SK-N-SH (cell line): Measurements from ENCODE around the gene CCDC6. TPM values are rescaled to one million over a fixed set of nuclear protein-coding genes. Genes with fewer than 3 reads are reported as not detected.
A peak's percentile ranks its signal among the peaks of the same experiment; 100 is the strongest.

Experiments
- CTCF ChIA-PET: fragments of 300-600, 350-600 bp; formaldehyde crosslinking; extraction: SDS; loops from one replicate; lab custom pipeline; 2021; lab: Yijun Ruan, JAX
- POLR2A ChIA-PET: fragments of 350-600 bp; sonication (Branson Sonifier 250); formaldehyde crosslinking; extraction: SDS; loops from one replicate; lab custom pipeline; 2020; ENCODE audit warnings: antibody characterized with exemption, inconsistent platforms; lab: Yijun Ruan, JAX
- DNase-seq: peaks from one replicate; pipeline ENCODE4 v3.0.0; 2012
- H2AFZ ChIP-seq: fragments of 200-600 bp; sonication (generic); 2 replicates; pipeline ENCODE4 v1.8.1; 2016; ENCODE audit warnings: antibody characterized with exemption, mild to moderate bottlenecking, low read depth
- H3F3A ChIP-seq: fragments of 200-600 bp; sonication (generic); replicated peaks from 2 replicates; pipeline ENCODE3; 2016; ENCODE audit warnings: antibody characterized with exemption, mild to moderate bottlenecking; ENCODE audit not compliant: insufficient read depth
- H3K27ac ChIP-seq, 2 experiments: fragments of 200-500 bp in 1 of 2; fragments of 200-600 bp in 1 of 2; sonication (Bioruptor generic) in 1 of 2; sonication (generic), shearing (Covaris generic) in 1 of 2; 2 replicates each; pipeline versions ENCODE4 v1.5.1 to v1.6.1; 2014 to 2016; ENCODE audit warnings: low read depth in 2 of 2, inconsistent platforms in 1 of 2, low read length in 1 of 2, mild to moderate bottlenecking in 1 of 2, mixed read lengths in 1 of 2
- H3K27me3 ChIP-seq: fragments of 200-600 bp; sonication (generic), shearing (Covaris generic); 2 replicates; pipeline ENCODE4 v1.6.1; 2016; ENCODE audit warnings: mixed run types; ENCODE audit not compliant: insufficient read depth
- H3K36me3 ChIP-seq, 2 experiments: fragments of 200-500 bp in 1 of 2; fragments of 200-600 bp in 1 of 2; sonication (Bioruptor generic) in 1 of 2; sonication (generic) in 1 of 2; replicated peaks in 1 of 2; 2 replicates each; pipeline versions ENCODE3 to v1.5.1; 2014 to 2016; ENCODE audit warnings: low read length in 1 of 2, mild to moderate bottlenecking in 1 of 2; ENCODE audit not compliant: insufficient read depth in 2 of 2, control insufficient read depth in 1 of 2
- H3K4me1 ChIP-seq, 2 experiments: fragments of 200-500 bp in 1 of 2; fragments of 200-600 bp in 1 of 2; sonication (Bioruptor generic) in 1 of 2; sonication (generic), shearing (Covaris generic) in 1 of 2; 2 replicates each; pipeline versions ENCODE4 v1.5.1 to v1.6.1; 2014 to 2016; ENCODE audit warnings: low read depth in 1 of 2, low read length in 1 of 2, mixed run types in 1 of 2; ENCODE audit not compliant: insufficient read depth in 2 of 2, control insufficient read depth in 1 of 2
- H3K4me2 ChIP-seq: fragments of 200-600 bp; sonication (generic), shearing (Covaris generic); 2 replicates; pipeline ENCODE4 v1.6.1; 2017; ENCODE audit warnings: mixed run types
- H3K4me3 ChIP-seq, 2 experiments: fragments of 200-500 bp in 1 of 2; fragments of 200-600 bp in 1 of 2; sonication (Bioruptor generic) in 1 of 2; sonication (generic), shearing (Covaris generic) in 1 of 2; 2 replicates each; pipeline versions ENCODE4 v1.5.1 to v1.8.1; 2014 to 2016; ENCODE audit warnings: low read depth in 2 of 2, inconsistent platforms in 1 of 2, low read length in 1 of 2, mild to moderate bottlenecking in 1 of 2, mixed read lengths in 1 of 2, moderate library complexity in 1 of 2
- H3K79me2 ChIP-seq: fragments of 200-600 bp; sonication (generic); 2 replicates; pipeline ENCODE4 v1.8.1; 2017; ENCODE audit warnings: mild to moderate bottlenecking; ENCODE audit not compliant: insufficient read depth
- H3K9ac ChIP-seq: fragments of 200-600 bp; sonication (generic); 2 replicates; pipeline ENCODE4 v1.6.1; 2017; ENCODE audit warnings: mixed run types
- H3K9me2 ChIP-seq: fragments of 200-600 bp; sonication (generic); 2 replicates; pipeline ENCODE4 v1.6.1; 2017; ENCODE audit warnings: mixed run types
- H3K9me3 ChIP-seq: fragments of 200-600 bp; sonication (generic); 2 replicates; pipeline ENCODE4 v1.6.1; 2017; ENCODE audit warnings: mixed run types, mild to moderate bottlenecking, moderate library complexity
- H4K20me1 ChIP-seq: fragments of 200-600 bp; sonication (generic); 2 replicates; pipeline ENCODE4 v1.6.1; 2017; ENCODE audit warnings: mild to moderate bottlenecking, mixed run types; ENCODE audit not compliant: insufficient read depth
- CHD2 ChIP-seq: fragments of 150-350 bp; IDR thresholded peaks from 2 replicates; pipeline ENCODE4 v1.6.1; 2018; ENCODE audit warnings: low read length; ENCODE audit not compliant: partially characterized antibody
- CTCF ChIP-seq: fragments of 200-600 bp; sonication (generic); IDR thresholded peaks from 2 replicates; pipeline ENCODE4 v1.6.1; 2017; ENCODE audit warnings: antibody characterized with exemption, mild to moderate bottlenecking, moderate library complexity
- IRF3 ChIP-seq: fragments of 150-350 bp; IDR thresholded peaks from 2 replicates; pipeline ENCODE4 v1.6.1; 2016; ENCODE audit warnings: mild to moderate bottlenecking, low read depth, low read length
- MAX ChIP-seq: IDR thresholded peaks from 2 replicates; pipeline ENCODE4 v1.4.0; 2012; ENCODE audit warnings: low read depth
- MXI1 ChIP-seq: IDR thresholded peaks from 2 replicates; pipeline ENCODE4 v1.6.1; 2012; ENCODE audit warnings: mild to moderate bottlenecking, low read depth, low read length, improper control_type of control experiment
- PBX3 ChIP-seq: IDR thresholded peaks from 2 replicates; pipeline ENCODE4; 2012
- POLR2AphosphoS5 ChIP-seq: IDR thresholded peaks from 2 replicates; pipeline ENCODE4 v1.6.1; 2012; ENCODE audit warnings: low read depth, low read length
- RAD21 ChIP-seq: IDR thresholded peaks from 2 replicates; pipeline ENCODE4 v1.6.1; 2012; ENCODE audit warnings: mild to moderate bottlenecking, low read length
- RFX5 ChIP-seq: IDR thresholded peaks from 2 replicates; pipeline ENCODE4 v1.6.1; 2012; ENCODE audit warnings: mild to moderate bottlenecking, improper control_type of control experiment, low read length
- RXRA ChIP-seq: IDR thresholded peaks from 2 replicates; pipeline ENCODE4 v1.4.0; 2012; ENCODE audit warnings: low read depth, mild to moderate bottlenecking, borderline replicate concordance
- SMC3 ChIP-seq: IDR thresholded peaks from 2 replicates; pipeline ENCODE4 v1.6.1; 2012; ENCODE audit warnings: low read depth, low read length, improper control_type of control experiment
- TAF1 ChIP-seq: IDR thresholded peaks from 2 replicates; pipeline ENCODE4 v1.6.1; 2012; ENCODE audit warnings: low read depth, mild to moderate bottlenecking, low read length, moderate library complexity, borderline replicate concordance
- YY1 ChIP-seq: IDR thresholded peaks from 2 replicates; pipeline ENCODE4 v1.4.0; 2012; ENCODE audit warnings: low read depth, mild to moderate bottlenecking
- WGBS: methylation state at CpG from one replicate; pipeline ENCODE4 v1.1.6; 2017; ENCODE audit warnings: low lambda C conversion rate; 5-methylcytosine and 5-hydroxymethylcytosine counted together
- polyA plus RNA-seq, 3 experiments: library from polyadenylated mRNA; depleted of rRNA; stranded (reverse); fragments of >200 nt; gene quantifications; 2 replicates each; pipeline ENCODE4 v1.2.3, GENCODE V29; 2012

CCDC6 gene
- polyA plus RNA-seq, 1 of the 3 experiments (the other 2 are of a cell fraction), result 10.8 TPM

- TF ChIP-seq IRF3 (no peak), MAX (no peak), CHD2 (no peak), POLR2AphosphoS5 (no peak), PBX3 (no peak), YY1 (no peak), TAF1 (no peak), RXRA (no peak), MXI1 (no peak), RFX5 (no peak)
- TF ChIP-seq, all 33 proteins: peak for 0
These were observed 74.5 kb downstream of the CCDC6 start (continued) for GRCh38 chr10:59831658-59832503.

GRCh38 chr10:59830601-59831259 lies 75.6 kb downstream of the CCDC6 start:
- H3K4me3 ChIP-seq, result no peak overlapping the region; a peak in 1 of 4 replicates
- H2AFZ ChIP-seq, result no peak overlapping the region
- no peaks in the 10 kb centered on the region for H3K9me3 ChIP-seq
- TF ChIP-seq SMC3 (peak; percentile 80), CTCF (peak; percentile 90), RAD21 (peak; percentile 76), RFX5 (no peak)
- no peaks in the 10 kb centered on the region for H3K27me3 ChIP-seq
- no peak overlapping the region for H3K4me2 ChIP-seq
- CTCF ChIA-PET, result interaction anchor here (0.6 to 5.8 kb wide), 40 partner anchors 10 to 1054 kb away, joined by 3 to 85 read pairs (median 4); partner anchors contain the start of gene CCDC6
- H3F3A ChIP-seq, result no peaks in the 10 kb centered on the region
- POLR2A ChIA-PET, result no interaction called here
- no peaks in the 10 kb centered on the region; a peak in 1 of 4 replicates for H3K4me1 ChIP-seq
- 67% methylated on average over 7 of the region's 7 CpGs for WGBS
- H3K79me2 ChIP-seq, result 0 out of 2 replicates have a peak, but pooled peaks cover 5% of the 10 kb centered on the region
- no peak overlapping the region for H3K27ac ChIP-seq
- peak; percentile 59 for DNase-seq
- peaks cover 6 to 19% of the 10 kb centered on the region in 2 experiments for H3K36me3 ChIP-seq
- no peaks in the 10 kb centered on the region for H4K20me1 ChIP-seq
- no peak overlapping the region for H3K9ac ChIP-seq
- H3K9me2 ChIP-seq, result no peaks in the 10 kb centered on the region
